OCI-LY7 (cell line): ENCODE measurements around the gene B2M.

Experiments
- EZH2phosphoT487 ChIP-seq: fragments of 200-600 bp; sonication (generic); IDR thresholded peaks from 2 replicates; pipeline ENCODE4 v1.6.1; 2018; ENCODE audit warnings: low read depth, borderline replicate concordance, mild to moderate bottlenecking, mixed run types, antibody characterized with exemption, low read length, moderate library complexity, mixed read lengths
- TF ChIP-seq, protein P1 (sequence below): fragments of 200-600 bp; sonication (generic); conservative IDR thresholded peaks from 2 replicates; pipeline ENCODE4 v1.5.1; 2014; ENCODE audit warnings: mild to moderate bottlenecking, antibody characterized with exemption, low read length, moderate library complexity, mixed read lengths

DNA sequence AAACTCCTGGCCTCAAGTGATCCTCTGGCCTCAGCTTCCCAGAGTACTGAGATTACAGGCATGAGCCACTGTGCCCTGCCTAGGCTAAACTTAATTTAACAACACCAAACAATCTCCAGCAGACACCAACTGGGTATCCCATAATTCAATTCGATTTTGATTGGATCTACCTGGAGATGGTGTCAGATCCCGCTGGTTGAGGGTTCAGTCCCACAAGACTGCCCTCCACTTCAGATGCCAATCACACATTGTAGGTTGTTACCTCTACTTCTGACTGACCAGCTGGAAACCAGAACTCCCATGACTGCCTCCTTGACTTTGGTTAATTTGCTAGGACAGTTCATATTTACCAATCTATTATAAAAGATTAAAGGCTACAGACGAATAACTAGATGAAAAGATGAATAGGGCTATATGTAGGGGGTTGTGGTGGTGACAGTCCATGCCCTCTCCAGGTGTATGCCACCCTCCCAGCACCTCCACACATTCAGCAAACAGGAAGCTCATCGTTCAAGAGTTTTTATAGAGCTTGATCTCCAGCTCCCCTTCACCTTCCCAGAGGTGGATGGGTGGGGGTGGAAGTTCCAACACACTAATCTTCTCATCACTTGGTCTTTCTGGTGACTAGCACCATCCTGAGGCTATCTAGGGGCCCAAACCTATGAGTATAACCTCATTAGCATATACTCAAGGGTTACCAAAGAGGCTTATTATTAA, 9.3 kb downstream of the B2M start:
- TF ChIP-seq, protein P1, sequence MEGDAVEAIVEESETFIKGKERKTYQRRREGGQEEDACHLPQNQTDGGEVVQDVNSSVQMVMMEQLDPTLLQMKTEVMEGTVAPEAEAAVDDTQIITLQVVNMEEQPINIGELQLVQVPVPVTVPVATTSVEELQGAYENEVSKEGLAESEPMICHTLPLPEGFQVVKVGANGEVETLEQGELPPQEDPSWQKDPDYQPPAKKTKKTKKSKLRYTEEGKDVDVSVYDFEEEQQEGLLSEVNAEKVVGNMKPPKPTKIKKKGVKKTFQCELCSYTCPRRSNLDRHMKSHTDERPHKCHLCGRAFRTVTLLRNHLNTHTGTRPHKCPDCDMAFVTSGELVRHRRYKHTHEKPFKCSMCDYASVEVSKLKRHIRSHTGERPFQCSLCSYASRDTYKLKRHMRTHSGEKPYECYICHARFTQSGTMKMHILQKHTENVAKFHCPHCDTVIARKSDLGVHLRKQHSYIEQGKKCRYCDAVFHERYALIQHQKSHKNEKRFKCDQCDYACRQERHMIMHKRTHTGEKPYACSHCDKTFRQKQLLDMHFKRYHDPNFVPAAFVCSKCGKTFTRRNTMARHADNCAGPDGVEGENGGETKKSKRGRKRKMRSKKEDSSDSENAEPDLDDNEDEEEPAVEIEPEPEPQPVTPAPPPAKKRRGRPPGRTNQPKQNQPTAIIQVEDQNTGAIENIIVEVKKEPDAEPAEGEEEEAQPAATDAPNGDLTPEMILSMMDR = no peak
- TF ChIP-seq EZH2phosphoT487 = no peak
